Measurements from ENCODE around the gene UQCRC2.

DNA sequence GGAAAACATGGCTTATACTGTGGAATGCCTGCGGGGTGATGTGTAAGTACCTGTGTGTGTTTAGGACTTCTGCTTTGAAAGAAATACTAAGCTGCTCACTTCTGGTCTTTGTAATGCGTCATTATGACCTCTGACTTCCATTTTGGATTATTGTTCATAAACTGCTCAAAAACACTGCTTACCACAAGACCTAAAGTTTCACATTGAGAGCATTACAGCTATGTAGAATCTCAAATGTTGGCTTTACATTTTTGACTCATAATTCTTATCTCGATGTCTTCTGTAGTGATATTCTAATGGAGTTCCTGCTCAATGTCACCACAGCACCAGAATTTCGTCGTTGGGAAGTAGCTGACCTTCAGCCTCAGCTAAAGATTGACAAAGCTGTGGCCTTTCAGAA lies 9.3 kb downstream of the UQCRC2 start:
- TF ChIP-seq POLR2AphosphoS5 (IDR thresholded peaks at IDR 0.05), result no peak
- TF ChIP-seq, protein P1, sequence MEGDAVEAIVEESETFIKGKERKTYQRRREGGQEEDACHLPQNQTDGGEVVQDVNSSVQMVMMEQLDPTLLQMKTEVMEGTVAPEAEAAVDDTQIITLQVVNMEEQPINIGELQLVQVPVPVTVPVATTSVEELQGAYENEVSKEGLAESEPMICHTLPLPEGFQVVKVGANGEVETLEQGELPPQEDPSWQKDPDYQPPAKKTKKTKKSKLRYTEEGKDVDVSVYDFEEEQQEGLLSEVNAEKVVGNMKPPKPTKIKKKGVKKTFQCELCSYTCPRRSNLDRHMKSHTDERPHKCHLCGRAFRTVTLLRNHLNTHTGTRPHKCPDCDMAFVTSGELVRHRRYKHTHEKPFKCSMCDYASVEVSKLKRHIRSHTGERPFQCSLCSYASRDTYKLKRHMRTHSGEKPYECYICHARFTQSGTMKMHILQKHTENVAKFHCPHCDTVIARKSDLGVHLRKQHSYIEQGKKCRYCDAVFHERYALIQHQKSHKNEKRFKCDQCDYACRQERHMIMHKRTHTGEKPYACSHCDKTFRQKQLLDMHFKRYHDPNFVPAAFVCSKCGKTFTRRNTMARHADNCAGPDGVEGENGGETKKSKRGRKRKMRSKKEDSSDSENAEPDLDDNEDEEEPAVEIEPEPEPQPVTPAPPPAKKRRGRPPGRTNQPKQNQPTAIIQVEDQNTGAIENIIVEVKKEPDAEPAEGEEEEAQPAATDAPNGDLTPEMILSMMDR (IDR thresholded peaks at IDR 0.05; ENCODE audit: poor library complexity, severe bottlenecking), result no peak
- TF ChIP-seq EZH2 (IDR thresholded peaks at IDR 0.05; ENCODE audit: borderline replicate concordance, insufficient read depth, low read length, poor library complexity, severe bottlenecking), result no peak

Measured in neural cell (in vitro differentiated cells).